ENCODE data around the gene SSTR3.

The SSTR3 gene

GRCh38 chr22:37167176-37167980 lies 44.9 kb downstream of the SSTR3 start:
- no peak for DNase-seq (ENCODE audit: low spot score)

- DNase-seq (ENCODE audit: low spot score): peak; percentile 81
Observed at GRCh38 chr22:37166675-37167066, 45.6 kb downstream of the SSTR3 start.

GRCh38 chr22:37165940-37166674 lies 46.2 kb downstream of the SSTR3 start:
- DNase-seq (ENCODE audit: low spot score): no peak

- no peak for DNase-seq (ENCODE audit: low spot score)
Observed at GRCh38 chr22:37165066-37165465, 47.2 kb downstream of the SSTR3 start.

GRCh38 chr22:37164505-37164887 lies 47.8 kb downstream of the SSTR3 start:
- no peak for DNase-seq (ENCODE audit: low spot score)

- peak; percentile 96 for DNase-seq (ENCODE audit: low spot score)
Observed at GRCh38 chr22:37163575-37164504, 48.4 kb downstream of the SSTR3 start.

- DNase-seq (ENCODE audit: low spot score): no peak
Observed at GRCh38 chr22:37163096-37163489, 49.2 kb downstream of the SSTR3 start.

- DNase-seq (ENCODE audit: low spot score): peak; percentile 95
Observed at GRCh38 chr22:37162221-37163095, 49.8 kb downstream of the SSTR3 start.

- DNase-seq (ENCODE audit: low spot score): peak; percentile 68
Observed at GRCh38 chr22:37161443-37161842, 50.8 kb downstream of the SSTR3 start.

GRCh38 chr22:37160027-37160426 lies 52.2 kb downstream of the SSTR3 start:
- no peak for DNase-seq (ENCODE audit: low spot score)

GRCh38 chr22:37158963-37159290 lies 53.4 kb downstream of the SSTR3 start:
- no peak for DNase-seq (ENCODE audit: low spot score)

GRCh38 chr22:37157516-37158285 lies 54.6 kb downstream of the SSTR3 start:
- DNase-seq (ENCODE audit: low spot score): no peak

GRCh38 chr22:37156686-37157435 lies 55.4 kb downstream of the SSTR3 start:
- DNase-seq (ENCODE audit: low spot score): no peak

GRCh38 chr22:37155971-37156370 lies 56.3 kb downstream of the SSTR3 start:
- no peak for DNase-seq (ENCODE audit: low spot score)

- DNase-seq (ENCODE audit: low spot score): peak; percentile 76
Observed at GRCh38 chr22:37154925-37155712, 57.2 kb downstream of the SSTR3 start.
